Large intestine (tissue), 3 donors: ENCODE results near the gene SMAD9. TPM values are rescaled to one million over a fixed set of nuclear protein-coding genes. Genes with fewer than 3 reads are reported as not detected.

Experiments used
- DNase-seq, 2 donors: peaks; one replicate each; pipeline versions ENCODE4 v3.0.0 to v3.0.0-alpha.2; 2013
- H3K27ac ChIP-seq: one replicate; pipeline ENCODE4 v1.5.1; 2013; ENCODE audit warnings: low read length
- H3K27me3 ChIP-seq: 2 replicates; pipeline ENCODE4 v1.6.1; 2013; ENCODE audit warnings: low read length; ENCODE audit not compliant: control insufficient read depth, insufficient read depth
- H3K36me3 ChIP-seq: 2 replicates; pipeline ENCODE4 v1.6.1; 2013; ENCODE audit warnings: low read length; ENCODE audit not compliant: control insufficient read depth, insufficient read depth
- H3K4me1 ChIP-seq: one replicate; pipeline ENCODE4 v1.6.1; 2013; ENCODE audit warnings: low read length; ENCODE audit not compliant: control insufficient read depth, insufficient read depth
- H3K4me3 ChIP-seq: one replicate; pipeline ENCODE4 v1.5.1; 2013; ENCODE audit warnings: low read length
- H3K9me3 ChIP-seq: one replicate; pipeline ENCODE4 v1.6.1; 2013; ENCODE audit warnings: mild to moderate bottlenecking, low read depth, low read length, moderate library complexity; ENCODE audit not compliant: control insufficient read depth
- WGBS: methylation state at CpG from one replicate; pipeline ENCODE4 v1.1.5; 2013; ENCODE audit warnings: low lambda C conversion rate; ENCODE audit not compliant: insufficient coverage; 5-methylcytosine and 5-hydroxymethylcytosine counted together
- polyA plus RNA-seq: library from polyadenylated mRNA; unstranded; fragments of 120-200 nt; gene quantifications from one replicate; pipeline ENCODE4 v1.2.1, GENCODE V29; 2013

SMAD9 gene
- polyA plus RNA-seq, 1 donor: 13.9 TPM

GRCh38 chr13:36795463-36795862 is 124.6 kb downstream of the SMAD9 start:
- no peaks in the 10 kb centered on the region for H3K9me3 ChIP-seq
- H3K4me3 ChIP-seq: no peak overlapping the region
- H3K27ac ChIP-seq: no peak overlapping the region
- H3K27me3 ChIP-seq: no peaks in the 10 kb centered on the region
- WGBS: no CpG with 5 or more reads among the region's 6 CpGs
- no peaks in the 10 kb centered on the region for H3K4me1 ChIP-seq
- DNase-seq: no peak
- H3K36me3 ChIP-seq: no peaks in the 10 kb centered on the region

Other genes with a start within 250 kb of the SMAD9 start
- gene SERTM1, start 246.2 kb downstream of the SMAD9 start, polyA plus RNA-seq: 3.0 TPM
- 6.9 TPM for gene RFXAP, start 101.0 kb downstream of the SMAD9 start, polyA plus RNA-seq
- 44.2 TPM for gene ALG5, start 79.1 kb upstream of the SMAD9 start, polyA plus RNA-seq
- gene EXOSC8, start 80.5 kb upstream of the SMAD9 start, polyA plus RNA-seq: 51.7 TPM
- 63.9 TPM for gene SUPT20H, start 139.4 kb upstream of the SMAD9 start, polyA plus RNA-seq
- not detected for gene CSNK1A1L, start 185.4 kb upstream of the SMAD9 start, polyA plus RNA-seq